GM19455 (cell line): ENCODE data around the gene BICDL2.
"Not testable (repeated sequence)": the region's sequence is repeated elsewhere in the genome, so short reads cannot be mapped to it uniquely, and the experiment has no call there.

Experiments used
- ATAC-seq: cut with Tn5 transposase; IDR thresholded peaks from one replicate; pipeline ENCODE4 v1.9.1; 2021; ENCODE audit not compliant: unreplicated experiment

BICDL2 gene

DNA sequence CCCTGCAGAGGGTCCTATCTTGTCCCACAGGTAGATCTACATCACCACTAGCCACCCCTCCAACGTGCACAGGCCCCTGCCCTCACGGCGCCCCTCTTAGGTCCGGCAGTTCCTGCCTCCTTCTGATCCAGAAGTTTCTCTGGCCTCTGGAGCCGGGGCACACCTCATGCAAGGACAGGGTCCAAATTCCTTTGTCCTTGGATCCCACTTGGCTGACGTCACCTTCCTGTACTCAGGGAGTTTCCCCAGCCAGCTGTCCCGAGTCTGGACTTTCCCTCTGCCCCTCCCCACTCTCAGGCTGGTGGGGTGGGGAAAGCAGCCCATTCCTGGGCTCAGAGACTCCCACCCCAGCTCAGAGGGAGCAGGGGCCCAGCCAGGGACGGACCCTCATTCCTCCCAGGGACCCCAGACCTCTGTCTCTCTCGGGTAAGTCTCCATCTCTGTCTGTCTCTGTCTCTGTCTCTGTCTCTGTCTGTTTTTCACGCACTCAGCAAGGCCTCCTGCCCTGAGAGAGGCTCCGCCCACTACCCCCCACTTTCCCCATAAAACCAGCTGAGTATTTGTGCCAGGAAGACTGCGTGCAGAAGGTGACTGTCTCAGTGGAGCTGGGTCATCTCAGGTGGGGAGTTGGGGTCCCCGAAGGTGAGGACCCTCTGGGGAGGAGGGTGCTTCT is 28.5 kb upstream of the BICDL2 start, which contains the start of gene IL32:
Gene IL32 (plus strand): TSS at position 572 of the 673 bp plus-strand sequence. CDS start 172 bp downstream, outside the sequence.
- ATAC-seq: no peak

GRCh38 chr16:3063625-3064386 is 27.1 kb upstream of the BICDL2 start:
- no peak for ATAC-seq

DNA sequence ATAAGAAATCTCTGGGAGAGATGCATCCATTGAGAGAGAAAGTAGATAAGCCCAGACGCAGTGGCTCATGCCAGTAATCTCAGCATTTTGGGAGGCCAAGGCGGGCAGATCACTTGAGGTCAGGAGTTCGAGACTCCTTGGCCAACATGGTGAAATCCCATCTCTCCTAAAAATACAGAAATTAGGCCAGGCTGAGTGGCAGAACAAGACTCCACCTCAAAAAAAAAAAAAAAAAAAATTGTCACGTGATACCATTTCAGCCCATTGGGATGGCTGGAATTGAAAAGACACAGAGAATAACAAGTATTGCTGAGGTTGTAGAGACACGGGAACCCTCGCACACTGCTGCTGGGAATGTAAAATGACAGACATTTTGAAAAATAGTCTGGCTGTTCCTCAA is 25.8 kb upstream of the BICDL2 start:
- no peak for ATAC-seq

- no peak for ATAC-seq
These were observed 23.8 kb upstream of the BICDL2 start for GRCh38 chr16:3060339-3061127.

- no peak for ATAC-seq
These were observed 23.0 kb upstream of the BICDL2 start for GRCh38 chr16:3059723-3060242.

- no peak for ATAC-seq
These were observed 22.4 kb upstream of the BICDL2 start for GRCh38 chr16:3059041-3059722.

- ATAC-seq: no peak
These were observed 21.6 kb upstream of the BICDL2 start for GRCh38 chr16:3058139-3059030.

GRCh38 chr16:3057181-3058138 is 20.7 kb upstream of the BICDL2 start:
- ATAC-seq: no peak

DNA sequence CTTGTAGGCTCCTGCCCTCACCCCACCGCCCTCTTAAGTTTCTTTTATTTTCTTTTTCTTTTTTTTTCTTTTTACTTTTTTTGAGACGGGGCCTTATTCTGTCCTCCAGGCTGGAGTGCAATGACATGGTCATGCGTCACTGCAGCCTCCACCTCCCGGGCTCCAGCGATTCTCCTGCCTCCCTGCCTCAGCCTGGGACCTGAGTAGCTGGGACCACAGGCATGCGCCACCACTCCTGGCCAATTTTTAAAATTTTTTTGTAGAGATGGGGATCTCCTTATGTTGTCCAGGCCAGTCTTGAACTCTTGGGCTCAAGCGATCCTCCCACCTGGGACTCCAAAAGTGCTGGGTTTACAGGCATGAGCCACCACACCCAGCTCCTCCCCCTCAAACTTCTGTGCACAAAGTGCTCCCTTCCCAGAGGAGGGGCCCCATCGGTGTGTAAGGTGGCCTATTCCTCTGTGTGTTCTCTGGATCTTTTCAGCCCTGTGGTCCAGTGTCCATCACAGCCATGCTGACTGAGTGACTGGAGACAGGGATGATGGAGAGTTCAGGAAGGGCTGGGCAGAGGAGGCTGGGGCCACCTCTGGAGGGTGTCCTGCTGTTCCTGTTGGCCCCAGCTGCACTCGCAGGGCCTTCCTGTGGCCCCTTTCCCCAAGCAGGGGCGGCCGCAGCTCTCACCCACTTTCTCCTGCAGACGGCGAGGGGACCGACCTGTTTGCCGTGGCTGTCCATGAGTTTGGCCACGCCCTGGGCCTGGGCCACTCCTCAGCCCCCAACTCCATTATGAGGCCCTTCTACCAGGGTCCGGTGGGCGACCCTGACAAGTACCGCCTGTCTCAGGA is 19.8 kb upstream of the BICDL2 start:
- ATAC-seq: no peak

- not testable (repeated sequence) for ATAC-seq
These were observed 19.0 kb upstream of the BICDL2 start for GRCh38 chr16:3055734-3056115.

DNA sequence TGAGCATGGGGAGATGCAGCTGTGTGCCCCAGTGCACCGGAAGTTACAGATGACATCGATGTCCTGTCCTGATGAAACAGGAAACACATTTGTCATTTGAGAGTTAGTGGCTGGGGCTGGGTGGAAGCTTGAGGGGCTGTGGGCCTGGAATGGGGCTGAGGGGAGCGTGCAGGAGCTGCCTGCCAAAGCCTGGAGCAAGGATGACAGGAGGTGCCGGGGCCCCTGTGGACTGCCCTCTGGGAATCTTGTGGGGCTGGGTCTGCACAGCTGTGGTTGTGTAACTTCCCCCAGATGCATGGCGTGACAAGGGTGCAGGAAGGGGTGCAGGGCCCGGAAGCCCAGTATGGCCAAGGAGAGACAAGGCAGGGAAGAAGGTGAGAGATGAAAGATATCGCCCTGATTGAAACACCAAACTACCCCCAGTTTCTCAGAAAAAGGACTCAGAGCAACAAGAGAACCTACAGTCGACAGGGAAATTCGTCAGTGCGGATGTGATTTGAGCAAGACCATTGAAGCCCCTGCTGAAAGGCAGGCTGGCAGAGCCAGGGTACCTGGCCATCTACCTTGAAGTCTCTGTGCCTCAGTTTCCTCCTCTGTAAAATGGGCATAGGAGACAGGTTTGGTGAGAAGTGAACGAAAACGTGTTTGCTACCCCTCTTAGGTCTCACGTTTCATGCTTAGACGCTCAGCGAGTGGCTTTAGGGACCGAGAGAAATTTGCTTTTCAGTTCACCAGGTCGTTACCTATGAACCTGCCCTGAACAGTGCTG is 18.4 kb upstream of the BICDL2 start:
- no peak for ATAC-seq

DNA sequence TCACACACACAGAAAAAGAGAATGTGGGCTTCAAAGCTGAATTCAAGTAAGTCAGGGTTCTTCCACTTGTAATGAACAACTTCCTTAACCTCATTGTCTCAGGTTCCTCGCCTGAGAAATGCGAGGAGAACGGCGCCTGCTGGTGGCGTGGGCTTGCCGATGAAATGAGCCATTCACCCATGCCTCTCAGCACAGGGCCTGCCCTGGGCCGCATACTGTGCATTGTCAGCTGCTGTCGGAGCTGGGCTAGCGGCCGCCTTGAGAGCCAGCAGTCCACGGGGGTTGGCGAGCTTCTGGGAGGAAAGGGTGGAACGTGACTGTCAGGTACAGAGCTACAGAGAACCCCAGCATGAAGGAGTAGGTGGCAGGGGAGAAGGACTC is 16.6 kb upstream of the BICDL2 start:
- not testable (repeated sequence) for ATAC-seq

DNA sequence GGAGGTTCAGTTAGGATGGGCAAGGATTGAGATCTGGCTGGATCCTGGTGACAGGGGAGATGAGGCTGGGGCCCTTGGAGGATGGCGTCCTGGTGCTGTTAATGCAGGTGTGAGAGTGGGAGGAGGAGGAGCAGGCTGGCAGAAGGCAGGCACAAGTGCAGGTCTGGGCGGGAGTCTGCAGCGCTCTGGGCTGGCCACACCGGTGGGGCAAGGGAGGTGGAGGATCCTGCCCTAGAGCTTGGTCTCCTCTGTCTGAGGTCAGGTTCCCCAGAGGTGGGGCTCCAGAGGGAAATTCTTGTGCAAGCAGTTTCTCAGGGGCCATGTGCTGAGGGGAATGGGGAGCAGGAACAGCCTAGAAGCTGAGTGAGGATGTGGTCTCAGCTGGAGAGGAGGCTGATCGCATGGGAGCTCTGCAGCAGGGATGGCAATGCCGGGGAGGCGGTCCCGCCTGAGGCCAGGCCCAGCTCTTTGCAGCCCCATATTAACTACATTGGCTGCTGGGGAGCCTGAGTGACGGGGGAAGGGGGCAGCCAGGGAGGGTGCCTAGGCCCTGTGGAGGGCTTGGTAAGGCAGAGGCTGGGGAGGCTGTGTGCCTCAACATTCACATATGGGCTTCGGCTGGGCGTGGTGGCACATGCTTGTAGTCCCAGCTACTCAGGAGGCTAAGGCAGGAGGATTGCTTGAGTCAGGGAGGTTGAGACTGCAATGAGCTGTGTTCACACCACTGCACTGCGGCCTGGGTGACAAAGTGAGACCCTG is 16.0 kb upstream of the BICDL2 start:
- not testable (repeated sequence) for ATAC-seq

GRCh38 chr16:3051494-3051893 is 14.8 kb upstream of the BICDL2 start:
- no peak for ATAC-seq

- ATAC-seq: no peak
These were observed 14.3 kb upstream of the BICDL2 start for GRCh38 chr16:3051009-3051408.

DNA sequence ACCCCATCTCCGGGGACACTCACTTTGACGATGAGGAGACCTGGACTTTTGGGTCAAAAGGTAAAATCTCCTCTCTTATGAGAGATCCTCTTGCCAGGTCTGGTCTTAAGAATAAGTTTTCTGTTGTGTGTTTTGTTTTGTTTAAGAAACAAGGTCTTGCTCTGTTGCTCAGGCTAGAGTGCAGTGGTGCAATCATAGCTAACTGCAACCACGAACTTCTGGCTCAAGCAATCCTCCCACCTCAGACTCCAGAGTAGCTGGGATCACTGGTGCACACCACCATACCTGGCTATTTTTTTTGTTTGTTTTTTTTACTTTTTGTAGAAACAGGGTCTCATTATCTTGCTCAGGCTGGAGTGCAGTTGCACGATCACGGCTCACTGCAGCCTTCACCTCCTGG is 13.7 kb upstream of the BICDL2 start:
- no peak for ATAC-seq
